Measurements from ENCODE around the gene PHF21A.

PHF21A gene

DNA sequence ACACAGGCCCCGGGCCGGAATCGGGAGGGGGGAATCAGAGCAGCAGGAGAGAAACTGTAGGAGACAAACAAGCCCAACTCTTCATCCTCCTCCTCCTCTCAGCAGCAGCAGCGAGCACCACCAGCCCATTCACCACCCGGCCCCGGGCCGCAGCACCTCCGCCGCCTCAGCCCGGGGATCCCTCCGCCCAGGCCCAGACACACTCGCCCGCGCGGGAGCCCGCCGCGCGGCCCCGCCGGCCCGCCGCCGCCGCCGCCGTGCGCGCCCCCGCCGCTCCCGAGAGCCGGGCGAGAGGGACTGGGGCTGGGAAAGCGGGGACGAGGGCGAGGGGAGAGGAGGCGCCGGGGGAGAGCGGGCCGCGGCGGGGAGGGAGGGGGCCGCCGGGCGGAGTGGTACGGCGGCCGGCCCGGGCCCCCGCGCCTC lies at the start of gene PHF21A:
Gene PHF21A, minus strand, starts transcription at position 154 of the 423 bp plus-strand sequence. CDS start 37,235 bp downstream, outside the sequence.
- DNase-seq, result peak; percentile 88

DNA sequence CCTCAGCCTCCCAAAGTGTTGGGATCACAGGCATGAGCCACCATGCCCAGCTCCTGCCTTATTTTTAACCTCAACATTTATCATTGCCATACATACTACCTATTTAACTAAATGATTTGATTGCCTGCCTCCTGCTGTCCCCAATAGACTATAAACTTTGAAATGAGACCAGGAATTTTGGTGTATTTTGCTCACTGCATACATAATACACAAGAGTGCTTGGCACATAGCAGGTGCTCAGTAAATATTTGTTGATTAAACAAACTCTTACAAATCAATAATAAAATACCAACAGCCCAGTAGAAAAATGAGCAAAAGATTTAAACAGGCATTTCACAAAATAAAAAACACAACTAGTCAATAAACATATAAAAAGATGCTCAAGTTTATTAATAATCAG lies 49.5 kb upstream of the PHF21A start:
- in situ Hi-C loops (cut with HindIII; ENCODE audit: low pct_ligation_motif_present, low pct_unique_long_range_greater_than_20kb, low sequenced_read_pairs), result no loop called here
- no peak for DNase-seq

More for the DNA sequence above, at the start of gene PHF21A:
- in situ Hi-C loops (cut with HindIII; ENCODE audit: low pct_ligation_motif_present, low pct_unique_long_range_greater_than_20kb, low sequenced_read_pairs), result no loop called here

- in situ Hi-C loops (cut with HindIII; ENCODE audit: low pct_ligation_motif_present, low pct_unique_long_range_greater_than_20kb, low sequenced_read_pairs), result no loop called here
Measured at GRCh38 chr11:46162700-46163099, 41.4 kb upstream of the PHF21A start.

DNA sequence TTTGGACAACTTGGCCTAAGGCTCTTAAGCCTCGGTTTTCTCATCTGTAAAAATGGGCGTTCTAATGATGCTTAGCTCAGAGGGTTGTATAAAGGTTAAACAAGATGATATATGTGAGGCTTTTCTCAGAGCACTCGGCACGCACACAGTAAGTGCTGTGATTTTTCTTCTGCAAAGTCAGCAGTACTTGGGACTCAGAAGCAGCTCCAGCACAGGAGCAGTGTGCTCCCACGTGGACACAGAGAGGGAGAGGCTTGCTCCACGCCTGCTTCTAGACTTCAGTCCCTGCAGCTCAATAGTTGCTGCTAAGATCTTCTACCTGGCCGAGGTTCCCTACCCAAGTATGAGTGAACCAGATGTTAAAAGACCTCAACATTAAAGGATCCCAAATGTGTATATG lies 39.9 kb upstream of the PHF21A start:
- in situ Hi-C loops (cut with HindIII; ENCODE audit: low pct_ligation_motif_present, low pct_unique_long_range_greater_than_20kb, low sequenced_read_pairs), result no loop called here
- no peak for DNase-seq

More at GRCh38 chr11:46162700-46163099, 41.4 kb upstream of the PHF21A start:
- DNase-seq, result no peak

DNA sequence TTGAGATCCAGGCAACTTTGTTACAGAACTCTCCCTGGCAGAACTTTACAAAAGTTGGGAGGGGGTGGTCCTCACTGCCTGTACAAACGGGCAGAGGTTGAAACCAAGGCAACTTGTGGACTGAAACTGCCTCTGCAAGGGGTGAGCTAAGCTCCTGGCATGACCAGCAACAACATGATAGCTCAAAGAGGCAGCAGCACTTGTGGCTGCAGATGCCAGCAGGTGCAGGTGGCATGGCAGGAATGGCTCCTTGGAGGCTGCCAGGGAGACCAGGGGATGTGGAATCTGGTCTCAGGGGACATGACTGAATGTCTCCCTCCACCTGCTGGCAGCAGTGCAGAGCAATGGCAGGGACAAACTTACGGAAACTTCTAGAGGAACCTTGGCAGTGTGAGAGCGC lies 38.8 kb upstream of the PHF21A start:
- DNase-seq, result no peak
- in situ Hi-C loops (cut with HindIII; ENCODE audit: low pct_ligation_motif_present, low pct_unique_long_range_greater_than_20kb, low sequenced_read_pairs), result no loop called here

DNA sequence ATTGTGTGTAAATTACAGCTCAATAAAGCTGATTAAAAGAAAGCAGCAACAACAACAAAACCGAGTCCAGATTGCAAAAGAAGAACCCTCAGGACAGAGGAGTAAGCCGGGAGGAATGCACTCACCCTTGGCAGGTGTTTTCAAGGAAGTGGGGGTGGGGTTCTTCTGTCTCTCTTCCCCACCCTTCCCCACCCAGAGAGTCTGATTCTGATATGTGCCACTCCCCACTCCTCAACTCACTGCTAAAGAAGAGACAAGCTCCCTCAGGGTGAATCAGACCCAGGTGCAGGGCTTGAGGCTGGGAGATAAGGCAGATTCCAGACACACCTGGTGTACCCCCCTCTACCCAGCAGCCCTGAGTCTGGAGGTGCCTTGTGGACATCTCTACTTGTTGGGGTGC lies 38.4 kb upstream of the PHF21A start:
- no peak for DNase-seq
- in situ Hi-C loops (cut with HindIII; ENCODE audit: low pct_ligation_motif_present, low pct_unique_long_range_greater_than_20kb, low sequenced_read_pairs), result no loop called here

DNA sequence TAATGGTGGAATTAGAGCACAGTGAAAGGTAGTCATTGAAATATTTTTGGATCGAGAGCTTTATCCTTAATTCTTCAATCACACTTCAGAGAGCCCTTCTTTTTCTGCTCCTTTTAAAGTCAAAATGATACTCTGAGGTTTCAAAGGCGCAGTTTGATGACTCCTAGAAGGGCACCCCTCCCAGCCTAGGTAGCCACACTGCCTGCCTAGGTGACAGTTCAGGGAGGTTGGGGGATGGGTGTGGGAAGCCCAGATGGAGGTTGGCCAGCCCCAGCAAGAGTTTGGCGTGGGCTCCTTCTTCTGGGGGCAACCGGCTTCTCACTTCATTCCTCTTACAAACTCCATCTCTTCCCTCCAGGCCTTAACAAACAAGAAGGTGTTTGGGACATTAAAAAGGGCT lies 28.6 kb upstream of the PHF21A start:
- no peak for DNase-seq
- in situ Hi-C loops (cut with HindIII; ENCODE audit: low pct_ligation_motif_present, low pct_unique_long_range_greater_than_20kb, low sequenced_read_pairs), result no loop called here

DNA sequence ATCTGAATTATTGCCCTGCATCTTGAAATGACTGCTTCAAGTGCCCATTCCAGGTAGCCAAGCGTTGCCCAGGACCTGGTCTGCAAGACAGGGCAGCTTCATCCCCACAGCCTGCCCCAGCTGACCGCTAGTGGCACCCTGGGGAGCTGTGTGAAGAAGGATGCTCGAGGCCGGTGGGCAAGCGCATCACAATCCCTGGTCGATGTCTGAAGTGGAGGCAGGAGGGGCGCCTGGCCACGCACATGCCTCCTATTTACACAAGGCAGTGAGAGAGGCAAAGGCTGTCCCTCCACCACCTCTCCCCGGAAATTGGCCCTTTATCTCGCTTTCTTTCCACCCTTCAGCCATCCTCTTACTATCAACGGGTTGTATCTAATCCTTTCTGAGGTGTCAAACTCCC lies 28.1 kb upstream of the PHF21A start:
- in situ Hi-C loops (cut with HindIII; ENCODE audit: low pct_ligation_motif_present, low pct_unique_long_range_greater_than_20kb, low sequenced_read_pairs), result no loop called here
- no peak for DNase-seq

GRCh38 chr11:46144741-46145140 lies 23.5 kb upstream of the PHF21A start:
- DNase-seq, result no peak
- in situ Hi-C loops (cut with HindIII; ENCODE audit: low pct_ligation_motif_present, low pct_unique_long_range_greater_than_20kb, low sequenced_read_pairs), result no loop called here

DNA sequence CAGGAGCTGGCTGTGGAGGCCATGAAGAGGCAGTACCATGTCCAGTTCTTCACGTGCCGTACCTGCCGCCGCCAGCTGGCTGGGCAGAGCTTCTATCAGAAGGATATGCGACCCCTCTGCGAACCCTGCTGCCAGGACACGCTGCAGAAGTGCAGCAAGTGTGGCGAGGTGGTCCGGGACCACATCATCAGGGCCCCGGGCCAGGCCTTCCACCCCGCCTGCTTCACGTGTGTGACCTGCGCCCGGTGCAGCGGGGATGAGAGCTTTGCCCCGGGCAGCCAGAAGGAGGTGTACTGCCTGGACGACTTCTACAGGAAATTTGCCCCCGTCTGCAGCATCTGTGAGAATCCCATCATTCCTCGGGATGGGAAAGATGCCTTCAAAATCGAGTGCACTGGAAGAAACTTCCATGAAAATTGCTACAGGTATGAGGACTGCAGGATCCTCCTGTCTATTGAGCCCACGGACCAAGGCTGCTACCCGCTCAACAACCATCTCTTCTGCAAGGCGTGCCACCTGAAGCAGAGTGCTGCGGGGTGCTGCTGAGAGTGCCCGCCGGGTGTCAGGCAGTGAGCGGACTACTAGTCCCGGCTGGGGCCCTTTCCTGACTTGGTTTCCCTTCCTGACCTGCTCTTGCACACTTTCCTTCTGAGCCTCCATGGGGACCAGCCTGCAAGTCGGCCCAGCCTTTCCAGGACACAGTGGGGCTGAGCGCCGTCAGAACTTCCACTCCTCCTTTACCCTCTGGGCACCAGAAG lies 22.0 kb upstream of the PHF21A start:
- no peak for DNase-seq
- in situ Hi-C loops (cut with HindIII; ENCODE audit: low pct_ligation_motif_present, low pct_unique_long_range_greater_than_20kb, low sequenced_read_pairs), result no loop called here

DNA sequence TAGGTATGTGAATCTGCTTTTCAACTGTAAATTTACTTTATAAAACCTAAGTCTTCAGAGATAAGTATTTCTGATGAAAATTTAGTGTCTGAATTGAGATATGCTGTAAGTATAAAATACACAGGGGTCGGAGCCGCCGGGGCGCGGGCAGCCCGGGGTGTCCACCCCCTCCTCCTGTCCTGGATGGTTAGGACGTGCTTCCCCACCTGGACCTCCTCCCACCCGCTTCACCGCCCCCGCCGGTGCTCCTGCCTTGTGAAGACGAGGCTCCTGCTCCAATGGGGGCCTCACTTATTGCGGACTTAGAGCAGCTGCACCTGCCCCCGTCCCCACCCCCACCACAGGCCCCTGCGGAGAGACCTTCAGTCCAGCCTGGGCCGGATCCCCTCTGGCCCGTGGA lies 21.3 kb upstream of the PHF21A start:
- DNase-seq, result no peak
- in situ Hi-C loops (cut with HindIII; ENCODE audit: low pct_ligation_motif_present, low pct_unique_long_range_greater_than_20kb, low sequenced_read_pairs), result no loop called here

GRCh38 chr11:46141597-46141996 lies 20.3 kb upstream of the PHF21A start:
- in situ Hi-C loops (cut with HindIII; ENCODE audit: low pct_ligation_motif_present, low pct_unique_long_range_greater_than_20kb, low sequenced_read_pairs), result no loop called here
- DNase-seq, result no peak

DNA sequence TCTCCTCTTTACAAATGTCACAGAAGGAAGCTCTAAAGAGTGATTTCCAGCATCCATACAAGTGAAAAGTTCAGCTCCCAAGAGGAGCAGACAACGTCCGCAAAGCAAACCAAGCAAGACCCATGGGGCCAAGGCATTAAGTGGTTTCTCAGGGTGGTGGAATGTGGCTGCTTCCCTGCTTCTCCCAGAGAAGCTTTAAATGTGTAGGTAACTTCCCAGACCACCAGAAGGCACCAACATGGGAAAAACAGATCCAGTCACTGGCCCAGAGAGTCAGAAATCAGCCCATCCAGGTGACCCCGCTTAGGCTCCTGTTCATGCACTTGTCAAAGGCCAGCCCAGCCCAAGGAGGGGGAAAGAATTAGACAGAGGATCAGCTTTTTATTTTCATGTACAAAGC lies 13.3 kb upstream of the PHF21A start:
- in situ Hi-C loops (cut with HindIII; ENCODE audit: low pct_ligation_motif_present, low pct_unique_long_range_greater_than_20kb, low sequenced_read_pairs), result no loop called here
- no peak for DNase-seq

- in situ Hi-C loops (cut with HindIII; ENCODE audit: low pct_ligation_motif_present, low pct_unique_long_range_greater_than_20kb, low sequenced_read_pairs), result no loop called here
- no peak for DNase-seq
Measured at GRCh38 chr11:46134061-46134460, 12.8 kb upstream of the PHF21A start.

DNA sequence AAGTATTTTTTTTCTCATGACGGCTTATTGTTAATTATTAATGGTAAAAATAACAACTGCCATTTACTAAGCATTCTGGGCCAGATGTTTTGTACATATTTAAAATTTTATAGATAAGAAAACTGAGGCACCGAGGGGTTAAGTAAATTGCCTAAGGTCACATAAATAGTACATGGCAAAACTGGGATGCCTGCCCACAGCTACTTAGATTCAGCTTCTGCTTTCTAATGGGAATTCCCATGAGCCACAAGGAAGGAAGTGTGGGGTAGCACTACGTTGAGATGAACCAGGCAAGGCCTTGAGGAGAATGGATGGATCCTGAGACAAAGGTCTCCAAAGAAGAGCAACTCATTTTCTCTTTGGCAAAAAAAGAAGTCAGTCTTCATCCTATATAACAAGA lies 11.9 kb upstream of the PHF21A start:
- DNase-seq, result no peak
- in situ Hi-C loops (cut with HindIII; ENCODE audit: low pct_ligation_motif_present, low pct_unique_long_range_greater_than_20kb, low sequenced_read_pairs), result no loop called here

DNA sequence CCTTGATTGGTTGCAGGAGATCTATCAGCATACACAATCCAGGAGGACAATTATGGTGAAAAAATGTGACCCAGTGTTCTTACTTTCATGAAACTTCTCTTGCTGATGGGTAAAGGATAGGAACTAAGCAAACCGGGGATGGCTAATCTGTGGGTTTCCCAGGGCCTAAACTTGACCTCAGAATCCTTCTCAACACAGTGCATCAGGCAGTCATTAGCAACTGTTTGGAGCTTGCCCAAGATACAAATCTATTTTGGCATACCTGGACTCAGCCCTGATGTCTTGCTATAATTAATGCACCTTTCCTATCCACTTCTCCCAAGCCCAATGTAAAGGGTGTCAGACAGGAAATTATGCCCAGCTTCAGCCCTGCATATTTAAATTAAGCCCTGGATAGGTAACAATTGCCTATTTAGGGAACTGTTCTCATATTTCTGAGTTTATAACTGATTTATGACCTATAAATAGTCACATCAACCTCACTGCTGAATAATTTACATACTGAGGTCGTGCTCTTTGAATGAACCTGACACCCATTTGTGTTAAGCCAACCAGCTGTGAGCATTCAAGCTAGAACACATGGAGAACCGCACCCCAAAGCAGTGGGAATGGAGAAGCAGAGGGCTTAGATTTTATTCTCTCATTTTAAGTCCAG lies 9.2 kb upstream of the PHF21A start:
- in situ Hi-C loops (cut with HindIII; ENCODE audit: low pct_ligation_motif_present, low pct_unique_long_range_greater_than_20kb, low sequenced_read_pairs), result no loop called here
- DNase-seq, result no peak

- DNase-seq, result no peak
- in situ Hi-C loops (cut with HindIII; ENCODE audit: low pct_ligation_motif_present, low pct_unique_long_range_greater_than_20kb, low sequenced_read_pairs), result no loop called here
Measured at GRCh38 chr11:46129133-46129532, 7.9 kb upstream of the PHF21A start.

- in situ Hi-C loops (cut with HindIII; ENCODE audit: low pct_ligation_motif_present, low pct_unique_long_range_greater_than_20kb, low sequenced_read_pairs), result no loop called here
- DNase-seq, result peak; percentile 54
Measured at GRCh38 chr11:46127150-46127638, 5.9 kb upstream of the PHF21A start.

GRCh38 chr11:46125284-46125683 lies 4.0 kb upstream of the PHF21A start:
- DNase-seq, result no peak
- in situ Hi-C loops (cut with HindIII; ENCODE audit: low pct_ligation_motif_present, low pct_unique_long_range_greater_than_20kb, low sequenced_read_pairs), result no loop called here
